ENCODE data around the gene OPRM1.

Gene OPRM1

GRCh38 chr6:154213782-154214181 is 174.7 kb downstream of the OPRM1 start:
- DNase-seq: no peak

GRCh38 chr6:154218301-154218700 is 179.3 kb downstream of the OPRM1 start:
- DNase-seq: no peak

- no peak for DNase-seq
These were observed 179.7 kb downstream of the OPRM1 start for GRCh38 chr6:154218787-154219186.

- DNase-seq: no peak
These were observed 180.2 kb downstream of the OPRM1 start for GRCh38 chr6:154219250-154219649.

- no peak for DNase-seq
These were observed 183.7 kb downstream of the OPRM1 start for GRCh38 chr6:154222716-154223115.

- no peak for DNase-seq
These were observed 184.3 kb downstream of the OPRM1 start for GRCh38 chr6:154223296-154223695.

- no peak for DNase-seq
These were observed 187.4 kb downstream of the OPRM1 start for GRCh38 chr6:154226461-154226860.

GRCh38 chr6:154227862-154228520 is 189.0 kb downstream of the OPRM1 start:
- no peak for DNase-seq

GRCh38 chr6:154228521-154228905 is 189.5 kb downstream of the OPRM1 start:
- no peak for DNase-seq

- DNase-seq: no peak
These were observed 190.7 kb downstream of the OPRM1 start for GRCh38 chr6:154229786-154230185.

GRCh38 chr6:154230393-154230792 is 191.4 kb downstream of the OPRM1 start:
- no peak for DNase-seq

- no peak for DNase-seq
These were observed 192.0 kb downstream of the OPRM1 start for GRCh38 chr6:154230910-154231595.

GRCh38 chr6:154232013-154232910 is 193.2 kb downstream of the OPRM1 start:
- DNase-seq: peak; percentile 23

GRCh38 chr6:154233383-154233782 is 194.3 kb downstream of the OPRM1 start:
- no peak for DNase-seq

GRCh38 chr6:154234019-154234772 is 195.2 kb downstream of the OPRM1 start:
- DNase-seq: no peak

- no peak for DNase-seq
These were observed 197.7 kb downstream of the OPRM1 start for GRCh38 chr6:154236646-154237301.

- no peak for DNase-seq
These were observed 199.8 kb downstream of the OPRM1 start for GRCh38 chr6:154238831-154239230.

GRCh38 chr6:154239392-154239791 is 200.4 kb downstream of the OPRM1 start:
- no peak for DNase-seq

GRCh38 chr6:154241061-154241460 is 202.0 kb downstream of the OPRM1 start:
- peak; percentile 11 for DNase-seq

- peak; percentile 14 for DNase-seq
These were observed 202.5 kb downstream of the OPRM1 start for GRCh38 chr6:154241581-154241980.

GRCh38 chr6:154242617-154243357 is 203.7 kb downstream of the OPRM1 start:
- no peak for DNase-seq

All from EL (cell line).